Esophagus squamous epithelium (tissue), 5 donors: ENCODE data around the gene FBXW4. TPM values are rescaled to one million over a fixed set of nuclear protein-coding genes. Genes with fewer than 3 reads are reported as not detected.

Experiments
- DNase-seq: peaks from one replicate; lab custom pipeline; 2025; lab: John Stamatoyannopoulos, UW
- H3K27ac ChIP-seq, 4 donors: fragments of 200-600 bp; sonication (generic); one replicate each; pipeline ENCODE4 v1.5.1; 2016 to 2019; ENCODE audit warnings: mild to moderate bottlenecking in 1 of 4
- H3K27me3 ChIP-seq, 4 donors: fragments of 200-600 bp; sonication (generic); 1 replicate in 3 of 4; 2 replicates in 1 of 4; pipeline versions ENCODE4 v1.5.1 to v1.6.0; 2017 to 2021; ENCODE audit warnings: antibody characterized with exemption in 1 of 4
- H3K36me3 ChIP-seq, 3 donors: fragments of 200-600 bp; sonication (generic); one replicate each; pipeline ENCODE4 v1.5.1; 2016 to 2019
- H3K4me1 ChIP-seq, 3 donors: fragments of 200-600 bp; sonication (generic); one replicate each; pipeline ENCODE4 v1.5.1; 2017 to 2019
- H3K4me3 ChIP-seq, 4 donors: fragments of 200-600 bp; sonication (generic); 1 replicate in 3 of 4; 2 replicates in 1 of 4; pipeline ENCODE4 v1.5.1; 2016 to 2019; ENCODE audit warnings: mild to moderate bottlenecking in 2 of 4, moderate library complexity in 1 of 4
- H3K9me3 ChIP-seq, 3 donors: fragments of 200-600 bp; sonication (generic); one replicate each; pipeline ENCODE4 v1.5.1; 2016 to 2019
- CTCF ChIP-seq, 6 experiments: fragments of 450-650 bp in 4 of 6; fragments of 200-600 bp in 2 of 6; sonication (generic) in 2 of 6; IDR thresholded peaks; one replicate each; pipeline ENCODE4 v1.5.1; 2016 to 2019; ENCODE audit warnings: antibody characterized with exemption in 6 of 6, mild to moderate bottlenecking in 4 of 6, moderate library complexity in 4 of 6
- POLR2A ChIP-seq, 4 donors: fragments of 450-650 bp; IDR thresholded peaks; one replicate each; pipeline ENCODE4 v1.6.1; 2017; ENCODE audit warnings: antibody characterized with exemption in 4 of 4, mild to moderate bottlenecking in 4 of 4, moderate library complexity in 3 of 4
- WGBS, 2 donors: methylation state at CpG; one replicate each; pipeline ENCODE4 v1.1.5; 2018; 5-methylcytosine and 5-hydroxymethylcytosine counted together
- intact Hi-C: fragments of 100-400 bp; cut with DNase I; formaldehyde crosslinking; loops from one replicate; pipeline ENCODE4 v1.15.0; 2022
- total RNA-seq, 4 donors: library from RNA; depleted of rRNA; stranded (reverse); fragments of >200 nt; gene quantifications; one replicate each; pipeline ENCODE4 v1.1.0, GENCODE V29; 2016
- donor health status: DM: yes; HTN: yes; CAD: no.

The FBXW4 gene
- total RNA-seq, 4 donors from 2014 or later, result 26.4 to 85.3 (median 44.0) TPM

GRCh38 chr10:101564490-101564991, 130.4 kb downstream of the FBXW4 start:
- H3K36me3 ChIP-seq, result no peaks in the 10 kb centered on the region
- H3K27me3 ChIP-seq, result peaks cover 4 to 90% (median 14%) of the 10 kb centered on the region in 4 donors
- H3K4me3 ChIP-seq, result no peak overlapping the region
- peaks cover 3 to 16% (median 9%) of the 10 kb centered on the region in 3 donors for H3K4me1 ChIP-seq
- DNase-seq, result no peak
- no peak overlapping the region for H3K27ac ChIP-seq
- H3K9me3 ChIP-seq, result no peaks in the 10 kb centered on the region
- TF ChIP-seq CTCF (IDR thresholded peaks at IDR 0.05), result no peak
- TF ChIP-seq POLR2A (IDR thresholded peaks at IDR 0.05), result no peak
- intact Hi-C loops, result no loop called here
- 63 to 73% methylated on average over 8 of the region's 15 CpGs for WGBS, 2 donors

GRCh38 chr10:101563497-101564040, 131.4 kb downstream of the FBXW4 start:
- DNase-seq, result no peak
- 58 to 74% methylated on average over 9 to 10 of the region's 11 CpGs for WGBS, 2 donors

GRCh38 chr10:101563007-101563406, 132.0 kb downstream of the FBXW4 start:
- Histone ChIP-seq H3K36me3 (no peaks in the 10 kb centered on the region), H3K4me1 (peaks cover 0 to 20% (median 9%) of the 10 kb centered on the region in 3 donors), H3K27me3 (peaks cover 3 to 75% (median 13%) of the 10 kb centered on the region in 4 donors), H3K4me3 (no peak overlapping the region), H3K27ac (no peak overlapping the region), H3K9me3 (no peaks in the 10 kb centered on the region)
- 67 to 72% methylated on average over 2 to 3 of the region's 3 CpGs for WGBS, 2 donors
- TF ChIP-seq POLR2A (IDR thresholded peaks at IDR 0.05) (no peak), CTCF (IDR thresholded peaks at IDR 0.05) (no peak)
- no peak for DNase-seq
- intact Hi-C loops, result no loop called here

More at GRCh38 chr10:101563497-101564040, 131.4 kb downstream of the FBXW4 start:
- Histone ChIP-seq H3K27ac (no peak overlapping the region), H3K27me3 (peaks cover 3 to 80% (median 13%) of the 10 kb centered on the region in 4 donors), H3K9me3 (no peaks in the 10 kb centered on the region), H3K4me3 (no peak overlapping the region), H3K4me1 (peaks cover 0 to 14% (median 7%) of the 10 kb centered on the region in 3 donors), H3K36me3 (no peaks in the 10 kb centered on the region)
- intact Hi-C loops, result no loop called here
- TF ChIP-seq POLR2A (IDR thresholded peaks at IDR 0.05) (no peak), CTCF (IDR thresholded peaks at IDR 0.05) (no peak)

GRCh38 chr10:101562231-101562630, 132.7 kb downstream of the FBXW4 start:
- Histone ChIP-seq H3K4me1 (peaks cover 0 to 23% (median 9%) of the 10 kb centered on the region in 3 donors), H3K9me3 (no peaks in the 10 kb centered on the region), H3K4me3 (no peak overlapping the region), H3K27ac (no peak overlapping the region), H3K27me3 (peaks cover 3 to 67% (median 12%) of the 10 kb centered on the region in 4 donors), H3K36me3 (no peaks in the 10 kb centered on the region)
- TF ChIP-seq POLR2A (IDR thresholded peaks at IDR 0.05) (no peak), CTCF (IDR thresholded peaks at IDR 0.05) (no peak)
- no peak for DNase-seq
- WGBS, 2 donors, result 85 to 89% methylated on average over 5 of the region's 5 CpGs
- intact Hi-C loops, result no loop called here

GRCh38 chr10:101561068-101561915, 133.7 kb downstream of the FBXW4 start:
- intact Hi-C loops, result no loop called here
- Histone ChIP-seq H3K36me3 (no peaks in the 10 kb centered on the region), H3K27me3 (peaks cover 0 to 58% (median 7%) of the 10 kb centered on the region in 4 donors), H3K9me3 (no peaks in the 10 kb centered on the region), H3K4me1 (peaks cover 0 to 15% (median 4%) of the 10 kb centered on the region in 3 donors), H3K27ac (no peak overlapping the region), H3K4me3 (no peak overlapping the region)
- DNase-seq, result no peak
- WGBS, 2 donors, result 61 to 92% methylated on average over 3 to 4 of the region's 15 CpGs
- TF ChIP-seq POLR2A (IDR thresholded peaks at IDR 0.05) (no peak), CTCF (IDR thresholded peaks at IDR 0.05) (no peak)
